Measurements from ENCODE around the gene ALDH1B1. TPM values are rescaled to one million over a fixed set of nuclear protein-coding genes. Genes with fewer than 3 reads are reported as not detected.

ALDH1B1 gene
- total and polyA plus RNA-seq, 2 of the 13 experiments (the other 11 are each of a cell fraction or from before 2014, with no cell fraction given), result 45.1 to 125 TPM

DNA sequence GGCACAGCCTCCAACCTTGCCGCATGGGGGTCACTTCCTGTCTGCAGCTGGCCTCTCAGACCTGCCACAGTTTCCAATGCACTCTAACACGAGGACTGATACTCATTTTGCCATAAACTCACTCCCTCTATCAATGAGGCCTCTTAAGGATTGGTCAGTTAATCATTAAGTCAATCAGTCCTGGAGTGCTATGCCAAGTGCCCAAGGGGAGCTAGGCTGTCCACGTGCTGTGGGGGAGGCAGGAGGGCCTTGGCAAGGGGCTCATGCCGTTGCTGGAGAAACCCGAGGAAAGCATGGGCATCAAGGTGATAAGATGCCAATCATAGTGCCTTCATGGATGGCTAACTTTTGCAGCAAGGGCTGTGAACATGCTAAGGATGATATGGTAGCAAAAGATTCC lies 1.7 kb upstream of the ALDH1B1 start:
- Histone ChIP-seq H4K20me1 (ENCODE audit: insufficient read depth, low read length) (no peaks in the 10 kb centered on the region), H3K79me2 (ENCODE audit: insufficient read depth, low read length) (peaks cover 32% of the 10 kb centered on the region), H3K27me3 (ENCODE audit: control insufficient read depth in 1 of 2, insufficient read depth in 2 of 2, low read length in 2 of 2) (no peaks in the 10 kb centered on the region; a peak in 1 of 5 replicates), H2AFZ (ENCODE audit: low read length) (no peak overlapping the region), H3K9me3 (ENCODE audit: low read length) (no peaks in the 10 kb centered on the region), H3K27ac (ENCODE audit: extremely low read length, insufficient read depth, low read length) (no peak overlapping the region), H3K4me1 (ENCODE audit: insufficient read depth, low read length) (peaks cover 86% of the 10 kb centered on the region), H3K4me2 (ENCODE audit: low read depth, low read length) (peak overlapping the region; percentile 14; the same call in 1 of the 2 replicates), H3K36me3 (replicated peaks in 1 of 2; ENCODE audit: control insufficient read depth in 1 of 2, insufficient read depth in 2 of 2, low read length in 2 of 2) (peaks cover 5 to 15% of the 10 kb centered on the region in 2 experiments; a peak in 4 of 5 replicates), H3K4me3 (replicated peaks in 1 of 3; ENCODE audit: insufficient read depth in 1 of 3, low read depth in 2 of 3, low read length in 3 of 3) (no peak overlapping the region), H3K9ac (ENCODE audit: insufficient read depth, low read depth, low read length) (no peak overlapping the region)
- CTCF ChIA-PET (ENCODE audit: low intra/inter-chr PET ratio, low total read pairs), result no interaction called here
- DNase-seq (ENCODE audit: low spot score), result no peak
- FAIRE-seq, result no peak
- TF ChIP-seq, protein P1, sequence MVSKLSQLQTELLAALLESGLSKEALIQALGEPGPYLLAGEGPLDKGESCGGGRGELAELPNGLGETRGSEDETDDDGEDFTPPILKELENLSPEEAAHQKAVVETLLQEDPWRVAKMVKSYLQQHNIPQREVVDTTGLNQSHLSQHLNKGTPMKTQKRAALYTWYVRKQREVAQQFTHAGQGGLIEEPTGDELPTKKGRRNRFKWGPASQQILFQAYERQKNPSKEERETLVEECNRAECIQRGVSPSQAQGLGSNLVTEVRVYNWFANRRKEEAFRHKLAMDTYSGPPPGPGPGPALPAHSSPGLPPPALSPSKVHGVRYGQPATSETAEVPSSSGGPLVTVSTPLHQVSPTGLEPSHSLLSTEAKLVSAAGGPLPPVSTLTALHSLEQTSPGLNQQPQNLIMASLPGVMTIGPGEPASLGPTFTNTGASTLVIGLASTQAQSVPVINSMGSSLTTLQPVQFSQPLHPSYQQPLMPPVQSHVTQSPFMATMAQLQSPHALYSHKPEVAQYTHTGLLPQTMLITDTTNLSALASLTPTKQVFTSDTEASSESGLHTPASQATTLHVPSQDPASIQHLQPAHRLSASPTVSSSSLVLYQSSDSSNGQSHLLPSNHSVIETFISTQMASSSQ (IDR thresholded peaks at IDR 0.05; ENCODE audit: low read depth), result peak; percentile 61; the same call in 1 of the 2 replicates
- TF ChIP-seq, protein P1 (CRISPR knock-in tag; IDR thresholded peaks at IDR 0.05; ENCODE audit: borderline replicate concordance), result 0 out of 2 replicates have a peak, but pooled peaks have one; percentile 29
- TF ChIP-seq GATAD2A (CRISPR knock-in tag; IDR thresholded peaks at IDR 0.05) (peak; percentile 24; the same call in 1 of the 2 replicates), SNAPC2 (CRISPR knock-in tag; IDR thresholded peaks at IDR 0.05) (no peak), PLRG1 (conservative IDR thresholded peaks at IDR 0.05) (no peak), GFI1 (CRISPR knock-in tag; IDR thresholded peaks at IDR 0.05; ENCODE audit: borderline replicate concordance) (no peak), MYC (CRISPR knock-in tag; IDR thresholded peaks at IDR 0.05; ENCODE audit: borderline replicate concordance) (peak; percentile 43; the same call in 1 of the 2 replicates), ZNF737 (CRISPR knock-in tag; IDR thresholded peaks at IDR 0.05; ENCODE audit: borderline replicate concordance) (0 out of 2 replicates have a peak, but pooled peaks have one; percentile 24)
- TF ChIP-seq, protein P2, sequence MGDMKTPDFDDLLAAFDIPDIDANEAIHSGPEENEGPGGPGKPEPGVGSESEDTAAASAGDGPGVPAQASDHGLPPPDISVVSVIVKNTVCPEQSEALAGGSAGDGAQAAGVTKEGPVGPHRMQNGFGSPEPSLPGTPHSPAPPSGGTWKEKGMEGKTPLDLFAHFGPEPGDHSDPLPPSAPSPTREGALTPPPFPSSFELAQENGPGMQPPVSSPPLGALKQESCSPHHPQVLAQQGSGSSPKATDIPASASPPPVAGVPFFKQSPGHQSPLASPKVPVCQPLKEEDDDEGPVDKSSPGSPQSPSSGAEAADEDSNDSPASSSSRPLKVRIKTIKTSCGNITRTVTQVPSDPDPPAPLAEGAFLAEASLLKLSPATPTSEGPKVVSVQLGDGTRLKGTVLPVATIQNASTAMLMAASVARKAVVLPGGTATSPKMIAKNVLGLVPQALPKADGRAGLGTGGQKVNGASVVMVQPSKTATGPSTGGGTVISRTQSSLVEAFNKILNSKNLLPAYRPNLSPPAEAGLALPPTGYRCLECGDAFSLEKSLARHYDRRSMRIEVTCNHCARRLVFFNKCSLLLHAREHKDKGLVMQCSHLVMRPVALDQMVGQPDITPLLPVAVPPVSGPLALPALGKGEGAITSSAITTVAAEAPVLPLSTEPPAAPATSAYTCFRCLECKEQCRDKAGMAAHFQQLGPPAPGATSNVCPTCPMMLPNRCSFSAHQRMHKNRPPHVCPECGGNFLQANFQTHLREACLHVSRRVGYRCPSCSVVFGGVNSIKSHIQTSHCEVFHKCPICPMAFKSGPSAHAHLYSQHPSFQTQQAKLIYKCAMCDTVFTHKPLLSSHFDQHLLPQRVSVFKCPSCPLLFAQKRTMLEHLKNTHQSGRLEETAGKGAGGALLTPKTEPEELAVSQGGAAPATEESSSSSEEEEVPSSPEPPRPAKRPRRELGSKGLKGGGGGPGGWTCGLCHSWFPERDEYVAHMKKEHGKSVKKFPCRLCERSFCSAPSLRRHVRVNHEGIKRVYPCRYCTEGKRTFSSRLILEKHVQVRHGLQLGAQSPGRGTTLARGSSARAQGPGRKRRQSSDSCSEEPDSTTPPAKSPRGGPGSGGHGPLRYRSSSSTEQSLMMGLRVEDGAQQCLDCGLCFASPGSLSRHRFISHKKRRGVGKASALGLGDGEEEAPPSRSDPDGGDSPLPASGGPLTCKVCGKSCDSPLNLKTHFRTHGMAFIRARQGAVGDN (CRISPR knock-in tag; IDR thresholded peaks at IDR 0.05), result peak; percentile 60
- TF ChIP-seq, protein P3, sequence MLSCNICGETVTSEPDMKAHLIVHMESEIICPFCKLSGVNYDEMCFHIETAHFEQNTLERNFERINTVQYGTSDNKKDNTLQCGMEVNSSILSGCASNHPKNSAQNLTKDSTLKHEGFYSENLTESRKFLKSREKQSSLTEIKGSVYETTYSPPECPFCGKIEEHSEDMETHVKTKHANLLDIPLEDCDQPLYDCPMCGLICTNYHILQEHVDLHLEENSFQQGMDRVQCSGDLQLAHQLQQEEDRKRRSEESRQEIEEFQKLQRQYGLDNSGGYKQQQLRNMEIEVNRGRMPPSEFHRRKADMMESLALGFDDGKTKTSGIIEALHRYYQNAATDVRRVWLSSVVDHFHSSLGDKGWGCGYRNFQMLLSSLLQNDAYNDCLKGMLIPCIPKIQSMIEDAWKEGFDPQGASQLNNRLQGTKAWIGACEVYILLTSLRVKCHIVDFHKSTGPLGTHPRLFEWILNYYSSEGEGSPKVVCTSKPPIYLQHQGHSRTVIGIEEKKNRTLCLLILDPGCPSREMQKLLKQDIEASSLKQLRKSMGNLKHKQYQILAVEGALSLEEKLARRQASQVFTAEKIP (CRISPR knock-in tag; IDR thresholded peaks at IDR 0.05; ENCODE audit: borderline replicate concordance), result no peak
- TF ChIP-seq, protein P4, sequence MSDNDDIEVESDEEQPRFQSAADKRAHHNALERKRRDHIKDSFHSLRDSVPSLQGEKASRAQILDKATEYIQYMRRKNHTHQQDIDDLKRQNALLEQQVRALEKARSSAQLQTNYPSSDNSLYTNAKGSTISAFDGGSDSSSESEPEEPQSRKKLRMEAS (IDR thresholded peaks at IDR 0.05), result peak; percentile 74
- in situ Hi-C loops (cut with HindIII; ENCODE audit: extremely low pct_ligation_motif_present, low pct_unique_long_range_greater_than_20kb) (no loop called here), intact Hi-C loops (cut with micrococcal nuclease; ENCODE audit: unreplicated experiment) (no loop called here)
- ATAC-seq, result no peak
- POLR2A ChIA-PET, result interaction anchor here (1.6 kb wide), 1 partner anchor 13 kb away, joined by 5 read pairs; no protein-coding TSS in a partner anchor
- BruUV-seq (replicated peaks), result no TSS peak
- 43% methylated on average over 5 of the region's 5 CpGs for WGBS (ENCODE audit: low lambda C conversion rate)

Data from HepG2 (cell line).